Left lung (tissue), 10 donors: ENCODE measurements around the gene ZNF319. TPM values are rescaled to one million over a fixed set of nuclear protein-coding genes. Genes with fewer than 3 reads are reported as not detected.

Experiments used
- ATAC-seq: fragments of 200-7000 bp; cut with Tn5 transposase; one replicate; pipeline ENCODE4 v1.9.1; 2020; ENCODE audit warnings: moderate library complexity
- DNase-seq, 4 donors: peaks; one replicate each; pipeline ENCODE4 v3.0.0-alpha.2; 2013 to 2020
- H3K27ac ChIP-seq, 2 donors: fragments of 200-600 bp; sonication (generic) in 1 of 2; one replicate each; pipeline versions ENCODE4 v1.5.0 to v1.8.0; 2020 to 2021
- H3K27me3 ChIP-seq, 2 donors: fragments of 200-600 bp; sonication (generic) in 1 of 2; one replicate each; pipeline versions ENCODE4 v1.5.0 to v1.8.0; 2020 to 2021
- H3K36me3 ChIP-seq, 2 donors: fragments of 200-600 bp; sonication (generic) in 1 of 2; one replicate each; pipeline versions ENCODE4 v1.5.0 to v1.8.0; 2020 to 2021
- H3K4me1 ChIP-seq, 2 donors: fragments of 200-600 bp; one replicate each; pipeline ENCODE4 v1.8.0; 2021
- H3K4me3 ChIP-seq, 2 donors: fragments of 200-600 bp; sonication (generic) in 1 of 2; one replicate each; pipeline versions ENCODE4 v1.5.0 to v1.8.0; 2020 to 2021; ENCODE audit warnings: mild to moderate bottlenecking in 1 of 2
- H3K9me3 ChIP-seq, 2 donors: fragments of 200-600 bp; sonication (generic) in 1 of 2; one replicate each; pipeline versions ENCODE4 v1.5.0 to v1.8.0; 2020 to 2021
- intact Hi-C, 2 donors: fragments of 100-400 bp; cut with DNase I; formaldehyde crosslinking; loops; one replicate each; pipeline versions ENCODE4 v1.11.2 to v1.14.2; 2022
- polyA plus RNA-seq, 6 donors: library from polyadenylated mRNA; unstranded; fragments of 120-200 nt; gene quantifications; one replicate each; pipeline ENCODE4 v1.2.1, GENCODE V29; 2013; ENCODE audit not compliant: insufficient read length in 6 of 6
- total RNA-seq, 2 donors: library from RNA; stranded (reverse); fragmentation: NEBNext Ultra II Directional; extraction: Animal tissue kit (Norgen Biotek cat#: 25700); gene quantifications; one replicate each; pipeline ENCODE4 v1.2.1, GENCODE V29; 2021
- TF ChIP-seq, protein P1 (sequence below), 2 donors: fragments of 200-600 bp; sonication (generic) in 1 of 2; IDR thresholded peaks; one replicate each; pipeline versions ENCODE4 v1.5.0 to v1.8.0; 2021; ENCODE audit warnings: antibody characterized with exemption in 2 of 2
- donor health status: DM: no; HTN: yes; CAD: no.
- donor health status: DM: no; HTN: no; CAD: no.

ZNF319 gene
- total and polyA plus RNA-seq, 8 donors = 7.8 to 12.0 (median 10.7) TPM

DNA sequence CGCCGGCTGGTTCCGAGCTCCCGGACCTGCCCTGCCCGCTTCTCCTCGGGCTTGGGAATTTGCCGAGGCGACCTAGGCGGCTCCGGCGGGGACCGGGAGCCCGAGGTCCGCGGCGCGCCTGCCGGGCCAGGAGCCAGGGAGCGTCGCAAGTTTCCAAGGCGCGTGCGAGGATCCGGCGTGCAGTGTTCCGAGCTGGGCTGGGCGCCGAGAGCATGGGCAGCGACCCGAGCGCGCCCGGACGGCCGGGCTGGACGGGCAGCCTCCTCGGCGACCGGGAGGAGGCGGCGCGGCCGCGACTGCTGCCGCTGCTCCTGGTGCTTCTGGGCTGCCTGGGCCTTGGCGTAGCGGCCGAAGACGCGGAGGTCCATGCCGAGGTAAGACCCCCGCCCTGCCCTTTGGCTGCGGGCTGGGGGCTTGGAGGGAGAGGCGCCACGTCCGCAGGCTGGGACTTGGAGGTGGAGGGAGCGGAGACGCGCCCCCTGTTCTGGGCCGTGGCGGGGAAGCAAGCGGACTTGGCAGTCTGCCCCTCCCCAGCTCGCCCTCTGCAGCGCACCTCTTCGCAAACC is 25.8 kb upstream of the ZNF319 start:
- Histone ChIP-seq H3K4me1 (peaks cover 27 to 80% of the 10 kb centered on the region in 2 donors), H3K4me3 (peak overlapping the region; percentile 66 to 68), H3K9me3 (no peaks in the 10 kb centered on the region), H3K36me3 (no peaks in the 10 kb centered on the region), H3K27me3 (peaks cover 0 to 45% of the 10 kb centered on the region in 2 donors), H3K27ac (peak overlapping the region; percentile 79 to 80)
- ATAC-seq = peak; percentile 8
- peak in 2 of 4 donors; percentile 53 to 82 for DNase-seq
- intact Hi-C loops = loop anchor here in 1 of 2 donors (10.0 kb wide), 1 partner anchor 99 kb away; the partner anchor contains the start of gene CFAP20
- TF ChIP-seq, protein P1, sequence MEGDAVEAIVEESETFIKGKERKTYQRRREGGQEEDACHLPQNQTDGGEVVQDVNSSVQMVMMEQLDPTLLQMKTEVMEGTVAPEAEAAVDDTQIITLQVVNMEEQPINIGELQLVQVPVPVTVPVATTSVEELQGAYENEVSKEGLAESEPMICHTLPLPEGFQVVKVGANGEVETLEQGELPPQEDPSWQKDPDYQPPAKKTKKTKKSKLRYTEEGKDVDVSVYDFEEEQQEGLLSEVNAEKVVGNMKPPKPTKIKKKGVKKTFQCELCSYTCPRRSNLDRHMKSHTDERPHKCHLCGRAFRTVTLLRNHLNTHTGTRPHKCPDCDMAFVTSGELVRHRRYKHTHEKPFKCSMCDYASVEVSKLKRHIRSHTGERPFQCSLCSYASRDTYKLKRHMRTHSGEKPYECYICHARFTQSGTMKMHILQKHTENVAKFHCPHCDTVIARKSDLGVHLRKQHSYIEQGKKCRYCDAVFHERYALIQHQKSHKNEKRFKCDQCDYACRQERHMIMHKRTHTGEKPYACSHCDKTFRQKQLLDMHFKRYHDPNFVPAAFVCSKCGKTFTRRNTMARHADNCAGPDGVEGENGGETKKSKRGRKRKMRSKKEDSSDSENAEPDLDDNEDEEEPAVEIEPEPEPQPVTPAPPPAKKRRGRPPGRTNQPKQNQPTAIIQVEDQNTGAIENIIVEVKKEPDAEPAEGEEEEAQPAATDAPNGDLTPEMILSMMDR (IDR thresholded peaks at IDR 0.05) = no peak

GRCh38 chr16:58025351-58026138 is 25.1 kb upstream of the ZNF319 start, which contains the start of gene MMP15:
Gene MMP15 (plus strand): TSS chr16:58025754. CDS start chr16:58026351, 597 bp downstream.
- no peaks in the 10 kb centered on the region for H3K36me3 ChIP-seq
- ATAC-seq = peak; percentile 76
- H3K27ac ChIP-seq = peak within 1 kb of the TSS; percentile 79 to 80
- intact Hi-C loops = loop anchor here in 1 of 2 donors (10.0 kb wide), 1 partner anchor 99 kb away; the partner anchor contains the start of gene CFAP20
- H3K27me3 ChIP-seq = peaks cover 0 to 45% of the 10 kb centered on the region in 2 donors
- TF ChIP-seq, protein P1 (IDR thresholded peaks at IDR 0.05) = no peak
- H3K9me3 ChIP-seq = no peaks in the 10 kb centered on the region
- DNase-seq = peak; percentile 60 to 95 (median 86)
- H3K4me3 ChIP-seq = peak within 1 kb of the TSS; percentile 66 to 68
- H3K4me1 ChIP-seq = peaks cover 23 to 80% of the 10 kb centered on the region in 2 donors

DNA sequence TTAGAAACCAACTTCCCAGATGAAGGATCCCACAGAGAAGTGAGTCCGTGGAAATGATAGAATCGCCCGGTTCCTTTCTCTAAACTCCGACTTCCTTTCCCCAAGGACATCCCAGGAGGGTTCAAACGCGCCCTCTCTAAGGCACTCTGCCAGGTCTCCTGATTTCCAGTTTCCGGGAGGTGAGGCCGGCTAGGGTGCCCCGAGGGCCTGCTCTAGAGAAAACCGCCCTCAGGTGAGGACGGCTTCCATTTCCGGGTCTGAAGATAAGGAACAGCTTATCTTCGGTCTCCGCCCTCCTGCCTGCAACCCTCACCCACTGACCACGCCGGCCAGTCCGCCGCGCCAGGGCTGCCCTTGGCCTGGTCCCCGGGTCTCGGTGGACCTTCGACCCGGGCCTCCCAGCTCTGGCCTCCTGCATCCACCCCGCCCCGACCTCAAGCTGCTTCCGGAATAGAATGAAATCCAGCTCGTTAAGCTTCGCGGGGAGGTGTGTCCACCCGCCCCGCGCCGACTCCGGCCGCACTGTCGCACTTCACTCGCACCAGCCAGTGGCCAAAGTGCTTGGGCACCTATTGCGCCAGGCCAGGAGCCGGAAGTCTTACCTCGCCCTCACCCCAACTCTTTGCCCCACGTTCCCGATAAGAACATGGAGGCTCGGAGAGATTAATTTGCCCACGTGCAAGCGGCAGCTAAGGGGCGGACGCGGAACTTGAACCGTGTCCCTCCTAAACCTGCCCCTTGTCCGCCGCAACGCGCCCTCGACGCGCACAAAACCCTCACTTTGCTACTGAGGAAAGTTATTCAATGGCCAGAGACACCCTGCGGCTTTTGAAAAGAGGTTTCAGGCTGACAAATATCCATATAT is 24.2 kb upstream of the ZNF319 start:
- H3K27me3 ChIP-seq = peaks cover 0 to 45% of the 10 kb centered on the region in 2 donors
- TF ChIP-seq, protein P1 (IDR thresholded peaks at IDR 0.05) = no peak
- ATAC-seq (peak; percentile 39), DNase-seq (peak; percentile 29 to 88 (median 54))
- peaks cover 0 to 6% of the 10 kb centered on the region in 2 donors for H3K36me3 ChIP-seq
- H3K9me3 ChIP-seq = no peaks in the 10 kb centered on the region
- H3K4me1 ChIP-seq = peaks cover 23 to 87% of the 10 kb centered on the region in 2 donors
- intact Hi-C loops = loop anchor here (5.0 to 10.0 kb wide), 3 partner anchors 98 to 173 kb away; partner anchors contain the start of genes CFAP20 (in 1 of the 2) and CSNK2A2 (in 1 of the 2)
- H3K27ac ChIP-seq = peak overlapping the region; percentile 79 to 80
- peak overlapping the region; percentile 66 to 68 for H3K4me3 ChIP-seq

- H3K27me3 ChIP-seq = peaks cover 0 to 38% of the 10 kb centered on the region in 2 donors
- H3K27ac ChIP-seq = peak overlapping the region; percentile 10 to 39
- DNase-seq (peak; percentile 66 to 88 (median 84)), ATAC-seq (peak; percentile 13)
- no peak overlapping the region for H3K4me3 ChIP-seq
- peaks cover 23 to 70% of the 10 kb centered on the region in 2 donors for H3K4me1 ChIP-seq
- TF ChIP-seq, protein P1 (IDR thresholded peaks at IDR 0.05) = no peak
- intact Hi-C loops = loop anchor here (5.0 to 10.0 kb wide), 3 partner anchors 100 to 175 kb away; partner anchors contain the start of genes CFAP20 (in 1 of the 2) and CSNK2A2 (in 1 of the 2)
- H3K36me3 ChIP-seq = peaks cover 0 to 25% of the 10 kb centered on the region in 2 donors
- no peaks in the 10 kb centered on the region for H3K9me3 ChIP-seq
These were observed 22.3 kb upstream of the ZNF319 start for GRCh38 chr16:58022601-58023371.
